Measurements from ENCODE around the gene ELMOD3.

DNA sequence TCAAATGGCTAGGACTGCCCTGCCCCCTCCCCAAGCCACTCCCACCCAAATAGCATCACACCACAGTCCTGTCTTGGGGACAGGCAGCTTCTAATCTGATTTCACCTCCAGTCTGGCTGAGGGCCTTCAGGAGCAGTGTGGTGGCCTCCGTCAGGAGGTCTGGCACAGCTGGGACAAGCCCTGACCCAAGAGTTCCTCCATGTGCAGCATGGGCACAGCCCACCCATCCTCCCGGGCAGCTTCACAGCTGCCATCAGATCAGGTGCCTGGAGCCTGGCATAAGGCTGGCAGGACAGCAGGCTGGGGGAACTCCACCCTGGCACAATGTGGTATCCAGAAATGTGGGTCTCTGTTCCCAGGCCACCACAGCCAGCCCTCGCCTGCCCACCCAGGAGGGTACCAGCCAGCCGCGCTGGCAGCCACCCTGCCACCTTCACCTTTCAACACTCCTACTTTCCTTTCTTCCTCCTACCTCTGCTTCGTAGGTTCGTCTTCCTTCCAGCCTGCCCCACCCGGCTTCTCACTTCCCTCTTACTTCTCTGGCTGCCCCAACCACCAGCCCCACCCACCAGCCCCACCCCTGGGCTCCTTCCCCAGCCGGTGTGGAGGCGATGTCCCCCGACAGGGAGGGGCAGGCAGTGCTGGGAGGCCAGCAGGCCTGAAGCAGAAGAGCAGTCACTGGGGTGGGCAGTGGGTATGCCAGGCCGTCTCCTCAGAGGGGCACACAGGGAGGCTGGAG is 55.4 kb downstream of the ELMOD3 start, which contains the start of gene CAPG:
- TF ChIP-seq, protein P1, sequence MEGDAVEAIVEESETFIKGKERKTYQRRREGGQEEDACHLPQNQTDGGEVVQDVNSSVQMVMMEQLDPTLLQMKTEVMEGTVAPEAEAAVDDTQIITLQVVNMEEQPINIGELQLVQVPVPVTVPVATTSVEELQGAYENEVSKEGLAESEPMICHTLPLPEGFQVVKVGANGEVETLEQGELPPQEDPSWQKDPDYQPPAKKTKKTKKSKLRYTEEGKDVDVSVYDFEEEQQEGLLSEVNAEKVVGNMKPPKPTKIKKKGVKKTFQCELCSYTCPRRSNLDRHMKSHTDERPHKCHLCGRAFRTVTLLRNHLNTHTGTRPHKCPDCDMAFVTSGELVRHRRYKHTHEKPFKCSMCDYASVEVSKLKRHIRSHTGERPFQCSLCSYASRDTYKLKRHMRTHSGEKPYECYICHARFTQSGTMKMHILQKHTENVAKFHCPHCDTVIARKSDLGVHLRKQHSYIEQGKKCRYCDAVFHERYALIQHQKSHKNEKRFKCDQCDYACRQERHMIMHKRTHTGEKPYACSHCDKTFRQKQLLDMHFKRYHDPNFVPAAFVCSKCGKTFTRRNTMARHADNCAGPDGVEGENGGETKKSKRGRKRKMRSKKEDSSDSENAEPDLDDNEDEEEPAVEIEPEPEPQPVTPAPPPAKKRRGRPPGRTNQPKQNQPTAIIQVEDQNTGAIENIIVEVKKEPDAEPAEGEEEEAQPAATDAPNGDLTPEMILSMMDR (IDR thresholded peaks at IDR 0.05; ENCODE audit: poor library complexity, severe bottlenecking): no peak
- no peak for TF ChIP-seq EZH2 (IDR thresholded peaks at IDR 0.05; ENCODE audit: borderline replicate concordance, insufficient read depth, low read length, poor library complexity, severe bottlenecking)
- TF ChIP-seq SMC3 (conservative IDR thresholded peaks at IDR 0.05; ENCODE audit: poor library complexity): no peak
- no peak for TF ChIP-seq EP300 (conservative IDR thresholded peaks at IDR 0.05; ENCODE audit: poor library complexity, severe bottlenecking)
- no peak for TF ChIP-seq TAF1 (IDR thresholded peaks at IDR 0.05; ENCODE audit: low read depth)
- TF ChIP-seq POLR2AphosphoS5 (IDR thresholded peaks at IDR 0.05): no peak
- TF ChIP-seq RAD21 (conservative IDR thresholded peaks at IDR 0.05): no peak
- TF ChIP-seq MXI1 (conservative IDR thresholded peaks at IDR 0.05; ENCODE audit: poor library complexity, severe bottlenecking): no peak

Data from neural cell (in vitro differentiated cells).